Bronchial epithelial cell (primary cell): ENCODE measurements around the gene AP3B1. TPM values are rescaled to one million over a fixed set of nuclear protein-coding genes. Genes with fewer than 3 reads are reported as not detected.
"Not testable (repeated sequence)": the region's sequence is repeated elsewhere in the genome, so short reads cannot be mapped to it uniquely, and the experiment has no call there.

ENCODE experiments used
- DNase-seq: peaks from one replicate; pipeline ENCODE4 v3.0.0-alpha.2; 2010; ENCODE audit warnings: low read depth
- FAIRE-seq: peaks from 2 replicates; lab custom pipeline; 2011; peaks lifted over from hg19 to GRCh38; lab: Jason Lieb, UNC
- H3K27me3 ChIP-seq: 2 replicates; pipeline ENCODE4 v1.5.1; 2011; ENCODE audit warnings: low read length; ENCODE audit not compliant: control insufficient read depth, insufficient read depth
- H3K36me3 ChIP-seq: 2 replicates; pipeline ENCODE4 v1.5.1; 2011; ENCODE audit warnings: low read length; ENCODE audit not compliant: control insufficient read depth, insufficient read depth
- H3K4me3 ChIP-seq: 2 replicates; pipeline ENCODE4 v1.5.1; 2011; ENCODE audit warnings: mild to moderate bottlenecking, low read depth, low read length, control low read depth
- CTCF ChIP-seq: IDR thresholded peaks from 2 replicates; pipeline ENCODE4 v1.5.1; 2011; ENCODE audit warnings: mild to moderate bottlenecking, moderate library complexity, low read length, control low read depth, inconsistent platforms; ENCODE audit not compliant: insufficient read depth, severe bottlenecking
- total RNA-seq: library from RNA; depleted of rRNA; stranded (reverse); fragments of >200 nt; gene quantifications from 2 replicates; pipeline ENCODE4 v1.2.1, GENCODE V29; 2014

AP3B1 gene
- total RNA-seq, 1 donor from 2014 or later, result 27.4 TPM

GRCh38 chr5:78056053-78056452, 238.4 kb downstream of the AP3B1 start:
- Histone ChIP-seq H3K36me3 (no peaks in the 10 kb centered on the region), H3K27me3 (no peaks in the 10 kb centered on the region), H3K4me3 (no peak overlapping the region)
- TF ChIP-seq CTCF, result no peak
- FAIRE-seq (no peak), DNase-seq (no peak)

- TF ChIP-seq CTCF, result no peak
- no peak overlapping the region for H3K4me3 ChIP-seq
- H3K27me3 ChIP-seq, result no peaks in the 10 kb centered on the region
- DNase-seq, result peak; percentile 50
- no peaks in the 10 kb centered on the region for H3K36me3 ChIP-seq
- FAIRE-seq, result no peak
These were observed 243.6 kb downstream of the AP3B1 start for GRCh38 chr5:78050888-78051287.

GRCh38 chr5:78046823-78047222, 247.7 kb downstream of the AP3B1 start:
- H3K27me3 ChIP-seq, H3K4me3 ChIP-seq, H3K36me3 ChIP-seq, DNase-seq, FAIRE-seq: not testable (repeated sequence)

- peak; percentile 18 for FAIRE-seq
- TF ChIP-seq CTCF, result no peak
- Histone ChIP-seq H3K36me3 (no peaks in the 10 kb centered on the region), H3K4me3 (no peak overlapping the region), H3K27me3 (no peaks in the 10 kb centered on the region)
- no peak for DNase-seq
These were observed 248.5 kb downstream of the AP3B1 start for GRCh38 chr5:78046006-78046405.

- no peak overlapping the region for H3K4me3 ChIP-seq
- no peak for TF ChIP-seq CTCF
- no peak for FAIRE-seq
These were observed 252.7 kb downstream of the AP3B1 start for GRCh38 chr5:78041805-78042204.

GRCh38 chr5:78025540-78025939, 269.0 kb downstream of the AP3B1 start:
- DNase-seq (no peak), FAIRE-seq (no peak)
- no peaks in the 10 kb centered on the region for H3K27me3 ChIP-seq
- TF ChIP-seq CTCF, result no peak
- H3K4me3 ChIP-seq, result no peak overlapping the region
- no peaks in the 10 kb centered on the region for H3K36me3 ChIP-seq

More at GRCh38 chr5:78041805-78042204, 252.7 kb downstream of the AP3B1 start:
- peaks cover 2% of the 10 kb centered on the region for H3K36me3 ChIP-seq
- H3K27me3 ChIP-seq, result no peaks in the 10 kb centered on the region
- no peak for DNase-seq
